Measurements from ENCODE around the gene VASN. TPM values are rescaled to one million over a fixed set of nuclear protein-coding genes. Genes with fewer than 3 reads are reported as not detected.

The VASN gene
- total and polyA plus RNA-seq, 9 of the 15 experiments (the other 6 are each of a cell fraction or from before 2014, with no cell fraction given): 0.01 to 2.5 (median 0.41) TPM; not detected in 1

DNA sequence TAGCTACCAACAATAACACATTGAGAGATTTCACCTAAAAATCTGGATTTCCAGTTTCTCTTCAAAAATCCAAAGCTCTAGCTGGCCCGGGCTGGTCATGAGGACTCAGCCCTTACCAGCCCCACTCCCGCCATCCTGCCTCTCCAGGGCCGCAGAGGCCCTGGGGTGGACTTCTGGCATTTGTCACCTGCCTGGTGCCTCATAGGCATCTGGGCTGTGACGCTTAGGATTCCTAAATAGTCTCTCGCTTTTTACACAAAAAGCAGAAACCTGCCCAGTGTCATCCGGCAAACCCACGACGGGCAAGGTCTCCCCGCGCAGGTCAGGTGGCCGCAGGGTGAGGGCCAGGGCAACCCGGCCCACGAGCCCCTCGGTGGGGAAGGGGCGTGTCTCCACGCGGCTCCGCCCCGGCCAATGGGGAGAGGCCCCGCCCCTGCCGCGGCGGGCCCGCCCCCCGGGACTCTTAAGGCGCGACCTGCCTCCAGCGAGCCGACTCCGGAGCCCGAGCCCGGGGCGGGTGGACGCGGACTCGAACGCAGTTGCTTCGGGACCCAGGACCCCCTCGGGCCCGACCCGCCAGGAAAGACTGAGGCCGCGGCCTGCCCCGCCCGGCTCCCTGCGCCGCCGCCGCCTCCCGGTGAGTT lies at the start of gene VASN (continued):
- TF ChIP-seq, protein P1, sequence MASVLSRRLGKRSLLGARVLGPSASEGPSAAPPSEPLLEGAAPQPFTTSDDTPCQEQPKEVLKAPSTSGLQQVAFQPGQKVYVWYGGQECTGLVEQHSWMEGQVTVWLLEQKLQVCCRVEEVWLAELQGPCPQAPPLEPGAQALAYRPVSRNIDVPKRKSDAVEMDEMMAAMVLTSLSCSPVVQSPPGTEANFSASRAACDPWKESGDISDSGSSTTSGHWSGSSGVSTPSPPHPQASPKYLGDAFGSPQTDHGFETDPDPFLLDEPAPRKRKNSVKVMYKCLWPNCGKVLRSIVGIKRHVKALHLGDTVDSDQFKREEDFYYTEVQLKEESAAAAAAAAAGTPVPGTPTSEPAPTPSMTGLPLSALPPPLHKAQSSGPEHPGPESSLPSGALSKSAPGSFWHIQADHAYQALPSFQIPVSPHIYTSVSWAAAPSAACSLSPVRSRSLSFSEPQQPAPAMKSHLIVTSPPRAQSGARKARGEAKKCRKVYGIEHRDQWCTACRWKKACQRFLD (CRISPR knock-in tag; IDR thresholded peaks at IDR 0.05): no peak
- no peak for TF ChIP-seq TOE1 (IDR thresholded peaks at IDR 0.05; ENCODE audit: borderline replicate concordance)
- no peak for TF ChIP-seq TOE1 (CRISPR knock-in tag; IDR thresholded peaks at IDR 0.05; ENCODE audit: borderline replicate concordance, low read depth)
- TF ChIP-seq NFE2 (IDR thresholded peaks at IDR 0.05; ENCODE audit: low read depth): no peak
- TF ChIP-seq EWSR1 (IDR thresholded peaks at IDR 0.05; ENCODE audit: borderline replicate concordance, low read depth, partially characterized antibody): no peak
- no peak for TF ChIP-seq TARDBP (IDR thresholded peaks at IDR 0.05)
- no peak for TF ChIP-seq RBM15 (IDR thresholded peaks at IDR 0.05; ENCODE audit: insufficient read depth, low read length)
- no peak for TF ChIP-seq ZNF143 (CRISPR knock-in tag; IDR thresholded peaks at IDR 0.05)
- no peak for TF ChIP-seq NFYB (IDR thresholded peaks at IDR 0.05; ENCODE audit: extremely low read depth, insufficient read length)
- TF ChIP-seq IRF2 (CRISPR knock-in tag; IDR thresholded peaks at IDR 0.05): no peak
- no peak for TF ChIP-seq NFE2L1 (tag; IDR thresholded peaks at IDR 0.05; ENCODE audit: borderline replicate concordance, low read depth)
- no peak for TF ChIP-seq RHOXF2B (CRISPR knock-in tag; conservative IDR thresholded peaks at IDR 0.05)
- 0 out of 2 replicates have a peak, but pooled peaks have one; percentile 21 for TF ChIP-seq CREM (IDR thresholded peaks at IDR 0.05; ENCODE audit: low read depth)
- no peak for TF ChIP-seq SMAD2 (IDR thresholded peaks at IDR 0.05; ENCODE audit: low read depth, low read length)
- TF ChIP-seq, protein P2, sequence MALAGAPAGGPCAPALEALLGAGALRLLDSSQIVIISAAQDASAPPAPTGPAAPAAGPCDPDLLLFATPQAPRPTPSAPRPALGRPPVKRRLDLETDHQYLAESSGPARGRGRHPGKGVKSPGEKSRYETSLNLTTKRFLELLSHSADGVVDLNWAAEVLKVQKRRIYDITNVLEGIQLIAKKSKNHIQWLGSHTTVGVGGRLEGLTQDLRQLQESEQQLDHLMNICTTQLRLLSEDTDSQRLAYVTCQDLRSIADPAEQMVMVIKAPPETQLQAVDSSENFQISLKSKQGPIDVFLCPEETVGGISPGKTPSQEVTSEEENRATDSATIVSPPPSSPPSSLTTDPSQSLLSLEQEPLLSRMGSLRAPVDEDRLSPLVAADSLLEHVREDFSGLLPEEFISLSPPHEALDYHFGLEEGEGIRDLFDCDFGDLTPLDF (CRISPR knock-in tag; IDR thresholded peaks at IDR 0.05): no peak
- peak; percentile 69; the same call in 1 of the 2 replicates for TF ChIP-seq POLR2AphosphoS5 (IDR thresholded peaks at IDR 0.05; ENCODE audit: control insufficient read depth, insufficient read depth, low read depth, low read length)
- no peak for TF ChIP-seq EP300 (IDR thresholded peaks at IDR 0.05; ENCODE audit: low read length)
- TF ChIP-seq GABPB2 (CRISPR knock-in tag; conservative IDR thresholded peaks at IDR 0.05): no peak
- TF ChIP-seq E2F4 (CRISPR knock-in tag; IDR thresholded peaks at IDR 0.05; ENCODE audit: low read depth): no peak
- TF ChIP-seq CHD4 (IDR thresholded peaks at IDR 0.05; ENCODE audit: insufficient read depth, insufficient replicate concordance, low read depth, low read length, poor library complexity, severe bottlenecking): no peak
- TF ChIP-seq CTBP1 (IDR thresholded peaks at IDR 0.05; ENCODE audit: borderline replicate concordance): no peak
- TF ChIP-seq KLF13 (tag; IDR thresholded peaks at IDR 0.05; ENCODE audit: borderline replicate concordance, low read depth): no peak; the same call in 1 of the 2 replicates
- TF ChIP-seq THAP12 (CRISPR knock-in tag; IDR thresholded peaks at IDR 0.05): no peak

Measured in K562 (cell line).